ENCODE data around the gene RB1.
A peak's percentile ranks its signal among the peaks of the same experiment; 100 is the strongest.

Gene RB1

GRCh38 chr13:48356750-48357149, 53.2 kb downstream of the RB1 start:
- DNase-seq: no peak

DNA sequence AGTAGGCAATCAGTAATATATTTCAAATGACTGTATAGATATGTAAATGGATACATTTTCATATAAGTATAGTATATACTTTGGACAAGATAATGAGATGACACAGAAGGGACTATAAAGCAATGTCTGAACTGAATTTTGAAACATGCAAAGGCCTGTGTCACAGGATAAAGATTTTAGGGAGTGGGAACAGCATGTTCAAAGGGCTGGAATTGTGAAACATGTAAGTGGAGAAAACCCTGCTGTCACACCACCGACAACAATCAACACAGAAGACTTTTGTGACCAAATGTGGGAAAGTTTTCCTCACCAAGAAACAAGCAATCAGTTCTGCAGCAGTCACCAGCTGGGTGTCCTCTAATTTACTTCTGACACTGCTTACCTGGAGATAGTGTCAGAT, 66.4 kb downstream of the RB1 start:
- no peak for DNase-seq

- DNase-seq: no peak
These were observed 67.3 kb downstream of the RB1 start for GRCh38 chr13:48370815-48371214.

GRCh38 chr13:48377857-48378256, 74.3 kb downstream of the RB1 start:
- DNase-seq: no peak

- DNase-seq: no peak
These were observed 77.0 kb downstream of the RB1 start for GRCh38 chr13:48380581-48380980.

DNA sequence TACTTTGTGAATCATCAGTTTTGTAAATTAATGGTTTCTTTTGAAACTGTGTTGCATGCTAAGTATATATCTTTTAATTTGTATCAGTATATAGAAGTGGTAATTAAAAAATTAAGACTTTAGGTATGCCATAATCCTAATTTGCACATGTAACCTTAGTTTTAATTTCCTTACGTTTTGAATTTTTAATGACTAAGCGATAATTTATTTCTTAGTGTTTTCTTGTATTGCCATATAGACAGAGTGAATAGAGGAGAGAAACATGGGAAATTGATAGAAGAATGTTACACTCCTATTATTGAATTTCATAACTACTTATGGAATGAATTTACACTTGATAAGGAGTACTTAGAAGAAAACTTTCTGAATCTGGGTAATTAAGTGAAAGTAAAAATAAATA, 79.8 kb downstream of the RB1 start:
- no peak for DNase-seq

- no peak for DNase-seq
These were observed 83.3 kb downstream of the RB1 start for GRCh38 chr13:48386816-48387215.

- DNase-seq: no peak
These were observed 87.7 kb downstream of the RB1 start for GRCh38 chr13:48391257-48391656.

DNA sequence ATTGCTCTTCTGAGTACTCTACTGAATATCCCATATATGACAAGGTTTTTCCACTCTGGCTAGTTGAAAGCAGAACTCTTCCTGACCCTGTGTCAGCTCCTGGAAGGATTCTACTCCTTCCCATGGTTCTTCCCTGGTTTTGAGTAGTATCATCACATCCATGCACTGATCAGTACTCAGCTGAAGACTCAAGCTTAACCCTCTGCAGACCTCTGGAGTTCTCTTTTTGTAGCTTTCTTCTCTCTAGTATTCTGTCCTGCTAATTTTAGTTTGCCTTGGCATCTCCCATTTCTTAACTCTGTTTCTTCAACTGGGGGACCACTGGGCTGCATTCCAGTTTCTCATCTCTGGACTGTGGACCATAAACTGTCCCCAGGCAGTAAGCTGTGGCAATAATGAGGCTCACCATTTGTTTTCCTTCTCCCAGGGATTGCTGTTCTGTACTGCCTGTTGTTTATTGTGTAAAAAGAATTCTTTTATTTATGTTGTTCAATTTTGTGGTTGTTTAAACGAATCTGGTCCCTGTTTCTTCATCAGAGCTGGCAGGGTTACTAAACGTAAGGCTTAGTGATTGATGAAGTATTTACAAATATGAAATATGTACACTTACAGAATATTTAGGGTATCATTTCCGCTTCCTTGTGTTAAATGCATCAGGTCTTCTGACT, 89.6 kb downstream of the RB1 start:
- DNase-seq: no peak

DNA sequence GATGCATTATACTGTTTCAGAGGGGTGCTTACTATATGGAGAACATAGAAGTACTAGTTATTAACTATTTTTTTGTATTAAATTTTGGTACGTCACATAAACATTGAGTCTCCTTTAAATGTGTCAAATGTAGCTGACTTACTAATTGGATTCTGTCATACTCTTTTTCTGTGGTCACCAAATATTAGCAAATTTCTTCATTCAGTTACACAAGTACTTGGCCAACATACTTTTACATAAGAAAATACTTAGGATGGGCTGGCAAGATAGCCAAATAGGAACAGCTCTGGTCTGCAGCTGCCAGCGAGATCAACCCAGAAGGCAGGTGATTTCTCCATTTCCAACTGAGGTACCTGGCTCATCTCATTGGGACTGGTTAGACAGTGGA, 90.1 kb downstream of the RB1 start:
- DNase-seq: no peak

DNA sequence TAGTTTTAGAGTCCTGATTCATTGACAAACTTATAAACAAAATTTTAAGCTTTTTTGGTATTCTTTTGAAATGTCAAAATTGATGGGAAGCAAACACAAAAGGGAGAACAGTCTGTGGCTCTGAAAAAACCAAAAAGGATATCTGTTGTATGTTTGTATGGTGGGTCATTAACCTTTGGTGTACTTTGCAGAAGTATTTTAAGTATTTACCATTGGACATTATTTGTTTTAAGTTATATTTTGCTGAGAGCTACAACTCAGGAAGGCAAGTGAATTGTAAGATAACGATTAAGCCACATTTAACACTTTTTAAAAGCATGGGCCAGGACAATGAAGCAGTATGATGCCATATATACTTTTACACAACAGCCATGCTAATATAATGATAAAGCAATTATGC, 94.2 kb downstream of the RB1 start:
- DNase-seq: no peak

DNA sequence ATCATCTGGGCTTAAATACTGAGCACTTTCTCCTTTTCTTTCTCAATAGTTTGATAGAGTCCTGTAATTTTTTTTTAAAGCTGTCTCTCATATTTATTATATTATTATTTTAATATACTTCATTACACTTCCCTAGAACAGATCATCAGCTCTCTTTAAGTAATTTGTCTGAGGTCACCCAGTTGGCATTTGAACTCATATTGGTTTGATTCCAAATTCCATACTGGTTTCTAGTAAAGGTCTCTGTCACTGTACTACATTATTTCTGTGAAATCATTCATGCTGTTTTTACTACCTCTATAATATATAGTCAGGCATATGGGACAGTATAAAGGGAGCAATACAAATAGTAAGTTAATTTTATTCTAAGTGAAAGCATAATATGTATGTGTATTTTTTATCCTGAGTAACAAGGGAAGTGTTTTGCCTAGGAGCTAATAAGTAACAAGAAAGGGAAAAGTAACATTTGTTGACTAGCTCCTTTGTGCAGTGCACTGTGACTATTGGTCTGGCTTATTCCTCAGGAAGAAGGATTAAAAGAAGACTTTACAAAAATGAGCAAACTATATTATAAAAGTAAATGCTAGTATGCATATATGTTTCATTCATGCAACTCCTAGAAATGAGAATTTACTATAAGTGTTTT, 95.0 kb downstream of the RB1 start:
- no peak for DNase-seq

- no peak for DNase-seq
These were observed 96.6 kb downstream of the RB1 start for GRCh38 chr13:48400090-48400694.

- no peak for DNase-seq
These were observed 97.3 kb downstream of the RB1 start for GRCh38 chr13:48400850-48401291.

- no peak for DNase-seq
These were observed 97.9 kb downstream of the RB1 start for GRCh38 chr13:48401480-48401879.

DNA sequence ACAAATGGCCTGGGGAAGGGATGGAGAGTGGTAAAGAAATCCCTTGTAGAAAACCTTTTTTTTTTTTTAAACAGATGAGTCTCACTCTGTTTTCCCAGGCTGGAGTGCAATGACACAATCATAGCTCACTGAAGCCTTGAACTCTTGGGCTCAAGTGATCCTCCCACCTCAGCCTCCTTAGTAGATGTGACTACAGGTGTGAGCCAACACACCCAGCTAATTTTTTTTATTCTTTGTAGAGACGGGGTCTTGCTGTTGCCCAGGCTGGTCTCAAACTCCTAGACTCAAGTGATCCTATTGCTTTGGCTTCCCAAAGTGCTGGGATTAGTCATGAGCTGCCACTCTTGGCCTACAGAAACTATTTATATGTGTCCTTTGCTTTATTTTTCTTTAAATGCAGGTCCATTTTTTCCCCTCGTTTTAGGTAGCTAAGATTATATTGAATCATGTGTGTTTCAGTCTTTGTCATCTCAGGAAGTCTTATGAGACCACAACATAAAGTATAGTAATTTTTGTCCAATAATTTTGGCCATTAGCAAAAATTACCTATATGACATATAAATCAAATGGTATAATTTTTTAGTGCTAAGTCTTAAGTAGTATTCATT, 98.9 kb downstream of the RB1 start:
- DNase-seq: peak; percentile 55

DNA sequence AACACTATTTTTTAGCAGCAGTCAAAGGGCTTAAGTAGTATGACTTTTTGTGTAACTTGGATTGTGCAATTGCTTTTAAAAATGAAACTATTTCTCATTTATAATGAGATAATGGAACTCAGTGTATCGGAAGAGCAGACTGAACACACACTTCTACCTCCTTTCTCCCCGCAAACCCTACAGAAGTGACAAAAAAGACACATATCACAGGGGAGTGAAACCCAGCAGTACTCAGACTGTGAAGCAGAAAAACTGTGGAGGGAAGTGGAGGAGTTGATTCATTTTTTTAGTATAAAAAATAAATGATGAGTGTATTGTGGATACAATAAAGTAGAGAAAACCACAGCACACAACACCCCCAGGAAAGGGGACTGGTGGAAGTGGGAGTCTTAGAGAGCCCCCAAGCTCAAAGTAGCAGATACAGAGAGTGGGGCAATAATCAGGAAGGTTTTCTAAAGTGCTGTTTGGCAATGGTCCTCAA, 99.6 kb downstream of the RB1 start:
- DNase-seq: peak; percentile 60

DNA sequence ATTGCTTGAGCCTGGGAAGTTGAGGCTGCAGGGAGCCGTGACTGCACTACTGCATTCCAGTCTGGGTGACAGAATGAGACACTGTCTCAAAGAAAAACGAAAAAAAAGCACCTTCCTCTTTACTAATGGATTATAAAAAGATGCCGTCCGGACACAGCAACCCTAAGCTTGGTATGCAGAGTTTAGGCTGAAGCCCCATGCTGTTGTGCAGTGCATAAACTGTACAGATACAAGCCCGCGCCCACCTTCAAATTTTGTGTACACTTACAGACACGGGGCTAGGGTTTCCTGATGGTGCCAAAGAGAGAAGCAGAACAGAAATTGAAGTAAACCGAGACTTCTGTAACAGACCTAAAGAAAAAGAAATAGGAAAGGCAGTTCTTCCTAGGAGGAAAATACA, 100.4 kb downstream of the RB1 start:
- no peak for DNase-seq

DNA sequence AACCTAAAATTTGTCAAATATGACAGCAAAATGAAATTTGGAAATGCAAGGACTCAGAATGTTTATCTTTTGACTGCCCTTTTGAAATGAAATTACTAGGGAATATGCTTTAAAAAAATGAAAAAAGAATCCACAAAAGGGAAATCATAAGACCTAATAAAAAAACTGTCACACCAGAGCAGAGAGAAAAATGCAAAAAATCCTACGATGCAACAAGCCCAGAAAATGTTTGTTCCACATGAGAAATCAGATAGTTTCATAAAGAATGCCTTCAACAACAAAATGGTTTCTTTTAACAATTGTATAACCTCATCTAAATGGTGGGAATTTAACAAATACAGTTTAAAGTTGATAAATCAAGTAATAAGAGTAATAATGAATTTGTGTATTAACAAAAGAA, 101.4 kb downstream of the RB1 start:
- no peak for DNase-seq

DNA sequence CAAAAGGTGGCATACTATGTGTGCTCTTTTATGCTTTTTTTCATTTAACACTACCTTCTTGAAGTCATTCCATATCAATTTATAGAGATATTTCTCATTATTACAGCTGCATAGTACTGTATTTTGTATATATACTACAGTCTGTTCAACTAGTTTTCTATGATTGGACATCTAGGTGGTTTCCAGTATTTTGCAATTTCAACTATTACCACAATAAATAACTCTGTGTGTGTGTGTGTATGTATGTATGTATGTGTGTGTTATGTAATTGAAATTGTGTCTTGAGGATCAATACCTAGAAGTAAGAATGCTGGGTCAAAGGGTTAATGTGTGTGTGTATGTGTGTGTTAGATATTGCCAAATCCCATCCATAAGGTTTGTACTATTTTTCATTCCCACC, 102.3 kb downstream of the RB1 start:
- DNase-seq: no peak

DNA sequence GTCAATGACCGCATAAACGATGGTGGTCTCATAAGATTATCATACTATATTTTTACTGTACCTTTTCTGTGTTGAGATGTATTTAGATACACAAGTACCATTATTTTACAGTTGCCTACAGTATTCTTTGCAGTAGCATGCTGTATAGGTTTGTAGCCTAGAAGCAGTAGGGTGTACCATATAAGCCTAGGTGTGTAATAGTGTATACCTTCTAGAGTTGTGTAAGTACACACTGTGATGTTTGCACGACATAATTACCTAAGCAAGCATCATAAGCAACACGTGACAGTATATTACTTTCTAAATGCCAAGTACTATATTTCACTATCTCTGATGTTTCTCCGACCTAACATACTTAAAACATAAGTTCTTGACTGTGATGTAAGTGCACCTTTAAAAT, 106.6 kb downstream of the RB1 start:
- DNase-seq: no peak

DNA sequence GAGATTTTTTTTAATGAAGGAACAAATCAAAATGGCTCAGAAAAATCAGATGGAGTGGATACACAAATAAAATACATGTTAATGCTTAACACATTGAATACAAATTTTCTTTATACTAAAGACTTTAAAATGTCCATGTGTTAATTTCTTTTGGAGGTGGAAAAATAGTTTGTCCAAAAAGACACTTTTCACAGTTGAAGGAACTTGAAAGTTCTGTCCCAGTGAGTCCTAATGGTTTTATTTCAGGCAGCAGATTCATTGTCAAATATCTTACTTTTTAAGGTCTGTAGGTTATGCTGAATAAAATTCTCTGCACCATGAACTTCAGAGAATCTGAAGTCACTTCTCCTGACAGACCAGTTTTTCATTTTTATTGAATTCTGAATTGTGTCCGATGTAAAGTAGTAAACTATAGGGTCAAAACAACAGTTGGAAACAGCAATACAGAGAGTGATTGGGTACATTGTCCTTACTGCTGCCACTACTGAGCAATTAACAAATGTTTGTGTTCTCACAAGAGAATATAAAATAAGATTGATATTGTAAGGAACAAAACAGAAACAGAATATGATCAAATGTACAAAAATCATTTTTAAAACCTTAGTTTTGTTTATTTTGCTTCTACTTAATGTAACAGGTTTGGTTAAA, 107.7 kb downstream of the RB1 start:
- no peak for DNase-seq

DNA sequence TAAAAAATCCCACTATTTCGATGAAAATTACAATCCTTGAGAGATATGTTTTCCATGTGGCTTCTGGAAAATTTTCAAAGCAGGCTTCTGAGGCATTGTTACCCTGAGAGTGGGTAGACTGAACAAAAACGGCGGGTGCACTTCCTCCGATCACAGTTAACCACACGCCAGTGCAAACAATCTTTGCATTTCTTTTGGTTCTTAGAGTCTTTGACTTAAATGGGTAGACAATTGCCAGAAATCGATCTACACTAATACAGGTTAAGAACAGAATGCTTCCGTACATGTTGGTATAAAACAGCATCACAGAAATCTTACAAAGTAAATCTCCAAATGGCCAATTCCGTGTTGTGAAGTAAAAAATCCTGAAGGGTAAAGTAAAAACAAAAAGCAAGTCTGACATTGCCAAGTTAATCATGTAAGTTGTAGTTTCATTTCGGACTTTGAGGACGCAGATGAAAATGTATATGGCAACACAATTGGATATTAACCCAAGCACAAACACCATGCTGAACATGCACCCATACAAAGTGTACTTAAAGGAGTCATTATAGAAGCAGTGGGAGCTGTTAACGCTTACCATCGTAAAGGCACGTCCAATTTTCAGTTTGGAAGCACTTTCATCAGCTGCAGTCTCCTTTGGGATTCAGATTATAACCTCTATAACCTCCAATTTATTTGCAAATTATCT, 108.4 kb downstream of the RB1 start:
- no peak for DNase-seq
